Skin of body (tissue), 2 donors: ENCODE measurements around the gene TPK1. TPM values are rescaled to one million over a fixed set of nuclear protein-coding genes. Genes with fewer than 3 reads are reported as not detected.
A peak's percentile ranks its signal among the peaks of the same experiment; 100 is the strongest.
"Not testable (repeated sequence)": the region's sequence is repeated elsewhere in the genome, so short reads cannot be mapped to it uniquely, and the experiment has no call there.

Experiments
- DNase-seq: peaks from one replicate; lab custom pipeline; 2025; lab: John Stamatoyannopoulos, UW
- total RNA-seq: library from RNA; depleted of rRNA; stranded (reverse); fragments of >200 nt; gene quantifications from one replicate; pipeline ENCODE4 v1.2.3, GENCODE V29; 2014

TPK1 gene
- total RNA-seq, 1 donor from 2014 or later, result 3.7 TPM

- DNase-seq, result peak; percentile 81
Observed at GRCh38 chr7:144824360-144824759, 11.5 kb downstream of the TPK1 start.

- no peak for DNase-seq
Observed at GRCh38 chr7:144822223-144822622, 13.6 kb downstream of the TPK1 start.

GRCh38 chr7:144821067-144821466 lies 14.8 kb downstream of the TPK1 start:
- DNase-seq, result no peak

- DNase-seq, result no peak
Observed at GRCh38 chr7:144820552-144820951, 15.3 kb downstream of the TPK1 start.

GRCh38 chr7:144819566-144819965 lies 16.3 kb downstream of the TPK1 start:
- no peak for DNase-seq

GRCh38 chr7:144818511-144818910 lies 17.3 kb downstream of the TPK1 start:
- peak; percentile 14 for DNase-seq

GRCh38 chr7:144817001-144817400 lies 18.9 kb downstream of the TPK1 start:
- no peak for DNase-seq

- DNase-seq, result no peak
Observed at GRCh38 chr7:144814299-144814698, 21.6 kb downstream of the TPK1 start.

- no peak for DNase-seq
Observed at GRCh38 chr7:144812379-144813283, 23.2 kb downstream of the TPK1 start.

GRCh38 chr7:144805627-144806239 lies 30.1 kb downstream of the TPK1 start:
- DNase-seq, result no peak

GRCh38 chr7:144800678-144801436 lies 35.0 kb downstream of the TPK1 start:
- DNase-seq, result not testable (repeated sequence)

- no peak for DNase-seq
Observed at GRCh38 chr7:144796919-144797318, 38.9 kb downstream of the TPK1 start.

- no peak for DNase-seq
Observed at GRCh38 chr7:144792050-144792449, 43.8 kb downstream of the TPK1 start.

- DNase-seq, result no peak
Observed at GRCh38 chr7:144791488-144791887, 44.4 kb downstream of the TPK1 start.

GRCh38 chr7:144787127-144787526 lies 48.7 kb downstream of the TPK1 start:
- no peak for DNase-seq

- DNase-seq, result no peak
Observed at GRCh38 chr7:144786522-144786921, 49.3 kb downstream of the TPK1 start.

GRCh38 chr7:144786079-144786478 lies 49.8 kb downstream of the TPK1 start:
- no peak for DNase-seq

GRCh38 chr7:144785521-144785920 lies 50.3 kb downstream of the TPK1 start:
- no peak for DNase-seq

GRCh38 chr7:144784943-144785342 lies 50.9 kb downstream of the TPK1 start:
- no peak for DNase-seq

- DNase-seq, result no peak
Observed at GRCh38 chr7:144784441-144784840, 51.4 kb downstream of the TPK1 start.

- no peak for DNase-seq
Observed at GRCh38 chr7:144782883-144783282, 53.0 kb downstream of the TPK1 start.

- DNase-seq, result no peak
Observed at GRCh38 chr7:144780071-144780608, 55.7 kb downstream of the TPK1 start.
